ENCODE results near the gene UCP2. TPM values are rescaled to one million over a fixed set of nuclear protein-coding genes. Genes with fewer than 3 reads are reported as not detected.

UCP2 gene
- total and polyA plus RNA-seq, 9 of the 15 experiments (the other 6 are each of a cell fraction or from before 2014, with no cell fraction given) = 19.2 to 216 (median 87.9) TPM

- TF ChIP-seq SOX6 (IDR thresholded peaks at IDR 0.05) (peak; percentile 94), PML (IDR thresholded peaks at IDR 0.05; ENCODE audit: low read length) (peak; percentile 98), SMARCE1 (IDR thresholded peaks at IDR 0.05) (peak; percentile 95), TBL1XR1 (IDR thresholded peaks at IDR 0.05; ENCODE audit: low read length in 2 of 2) (peak; percentile 88 to 95; a peak in 3 of 4 replicates), CLOCK (CRISPR knock-in tag; IDR thresholded peaks at IDR 0.05; ENCODE audit: borderline replicate concordance) (no peak), ELK3 (CRISPR knock-in tag; IDR thresholded peaks at IDR 0.05) (0 out of 2 replicates have a peak, but pooled peaks have one; percentile 16), ZNF444 (CRISPR knock-in tag; IDR thresholded peaks at IDR 0.05) (0 out of 2 replicates have a peak, but pooled peaks have one; percentile 66)
- TF ChIP-seq, protein P1, sequence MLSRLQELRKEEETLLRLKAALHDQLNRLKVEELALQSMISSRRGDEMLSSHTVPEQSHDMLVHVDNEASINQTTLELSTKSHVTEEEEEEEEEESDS (CRISPR knock-in tag; IDR thresholded peaks at IDR 0.05) = no peak
- TF ChIP-seq, protein P2, sequence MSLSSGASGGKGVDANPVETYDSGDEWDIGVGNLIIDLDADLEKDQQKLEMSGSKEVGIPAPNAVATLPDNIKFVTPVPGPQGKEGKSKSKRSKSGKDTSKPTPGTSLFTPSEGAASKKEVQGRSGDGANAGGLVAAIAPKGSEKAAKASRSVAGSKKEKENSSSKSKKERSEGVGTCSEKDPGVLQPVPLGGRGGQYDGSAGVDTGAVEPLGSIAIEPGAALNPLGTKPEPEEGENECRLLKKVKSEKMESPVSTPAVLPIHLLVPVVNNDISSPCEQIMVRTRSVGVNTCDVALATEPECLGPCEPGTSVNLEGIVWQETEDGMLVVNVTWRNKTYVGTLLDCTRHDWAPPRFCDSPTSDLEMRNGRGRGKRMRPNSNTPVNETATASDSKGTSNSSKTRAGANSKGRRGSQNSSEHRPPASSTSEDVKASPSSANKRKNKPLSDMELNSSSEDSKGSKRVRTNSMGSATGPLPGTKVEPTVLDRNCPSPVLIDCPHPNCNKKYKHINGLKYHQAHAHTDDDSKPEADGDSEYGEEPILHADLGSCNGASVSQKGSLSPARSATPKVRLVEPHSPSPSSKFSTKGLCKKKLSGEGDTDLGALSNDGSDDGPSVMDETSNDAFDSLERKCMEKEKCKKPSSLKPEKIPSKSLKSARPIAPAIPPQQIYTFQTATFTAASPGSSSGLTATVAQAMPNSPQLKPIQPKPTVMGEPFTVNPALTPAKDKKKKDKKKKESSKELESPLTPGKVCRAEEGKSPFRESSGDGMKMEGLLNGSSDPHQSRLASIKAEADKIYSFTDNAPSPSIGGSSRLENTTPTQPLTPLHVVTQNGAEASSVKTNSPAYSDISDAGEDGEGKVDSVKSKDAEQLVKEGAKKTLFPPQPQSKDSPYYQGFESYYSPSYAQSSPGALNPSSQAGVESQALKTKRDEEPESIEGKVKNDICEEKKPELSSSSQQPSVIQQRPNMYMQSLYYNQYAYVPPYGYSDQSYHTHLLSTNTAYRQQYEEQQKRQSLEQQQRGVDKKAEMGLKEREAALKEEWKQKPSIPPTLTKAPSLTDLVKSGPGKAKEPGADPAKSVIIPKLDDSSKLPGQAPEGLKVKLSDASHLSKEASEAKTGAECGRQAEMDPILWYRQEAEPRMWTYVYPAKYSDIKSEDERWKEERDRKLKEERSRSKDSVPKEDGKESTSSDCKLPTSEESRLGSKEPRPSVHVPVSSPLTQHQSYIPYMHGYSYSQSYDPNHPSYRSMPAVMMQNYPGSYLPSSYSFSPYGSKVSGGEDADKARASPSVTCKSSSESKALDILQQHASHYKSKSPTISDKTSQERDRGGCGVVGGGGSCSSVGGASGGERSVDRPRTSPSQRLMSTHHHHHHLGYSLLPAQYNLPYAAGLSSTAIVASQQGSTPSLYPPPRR (CRISPR knock-in tag; IDR thresholded peaks at IDR 0.05; ENCODE audit: borderline replicate concordance) = peak; percentile 96; the same call in 1 of the 2 replicates
Measured at GRCh38 chr11:74011360-74012073, 28.9 kb upstream of the UCP2 start (continued).

Data from K562 (cell line).